ENCODE data around the gene TVP23A. TPM values are rescaled to one million over a fixed set of nuclear protein-coding genes. Genes with fewer than 3 reads are reported as not detected.
"Not testable (repeated sequence)": the region's sequence is repeated elsewhere in the genome, so short reads cannot be mapped to it uniquely, and the experiment has no call there.

Gene TVP23A
- total RNA-seq, 1 experiment from 2014 or later = not detected

- H4K20me1 ChIP-seq (ENCODE audit: insufficient read depth, low read depth, low read length) = no peaks in the 10 kb centered on the region
- H3K4me2 ChIP-seq (ENCODE audit: low read depth, low read length, poor library complexity, severe bottlenecking) = peak overlapping the region; percentile 56
- H3K9me3 ChIP-seq (ENCODE audit: low read length) = no peaks in the 10 kb centered on the region
- no peaks in the 10 kb centered on the region for H3K27me3 ChIP-seq (ENCODE audit: low read length)
- no peaks in the 10 kb centered on the region for H3K79me2 ChIP-seq (ENCODE audit: low read length)
- peak overlapping the region; percentile 35; the same call in 1 of the 2 replicates for H3K9ac ChIP-seq (ENCODE audit: low read length)
- H3K36me3 ChIP-seq (ENCODE audit: insufficient read depth, low read length) = no peaks in the 10 kb centered on the region
- H3K9me2 ChIP-seq (replicated peaks; ENCODE audit: insufficient read depth, low read length) = no peaks in the 10 kb centered on the region
- H3K4me1 ChIP-seq (ENCODE audit: low read length) = peaks cover 8% of the 10 kb centered on the region
- DNase-seq = peak; percentile 50
- H2AFZ ChIP-seq (ENCODE audit: low read length) = 0 out of 2 replicates have a peak overlapping the region, but pooled peaks have one; percentile 43
- H3K27ac ChIP-seq (ENCODE audit: low read length) = no peak overlapping the region
- H3K4me3 ChIP-seq (ENCODE audit: low read length) = no peak overlapping the region
These were observed 41.2 kb downstream of the TVP23A start for GRCh38 chr16:10777356-10777755.

- H3K4me1 ChIP-seq (ENCODE audit: low read length); H3K27me3 ChIP-seq (ENCODE audit: low read length); H3K36me3 ChIP-seq (ENCODE audit: insufficient read depth, low read length); H4K20me1 ChIP-seq (ENCODE audit: insufficient read depth, low read depth, low read length); DNase-seq; H3K9me3 ChIP-seq (ENCODE audit: low read length); H3K27ac ChIP-seq (ENCODE audit: low read length); H3K9me2 ChIP-seq (replicated peaks; ENCODE audit: insufficient read depth, low read length); H3K79me2 ChIP-seq (ENCODE audit: low read length); H3K4me3 ChIP-seq (ENCODE audit: low read length): not testable (repeated sequence)
- Histone ChIP-seq H2AFZ (ENCODE audit: low read length) (0 out of 2 replicates have a peak overlapping the region, but pooled peaks have one; percentile 43), H3K4me2 (ENCODE audit: low read depth, low read length, poor library complexity, severe bottlenecking) (peak overlapping the region; percentile 56), H3K9ac (ENCODE audit: low read length) (peak overlapping the region; percentile 35; the same call in 1 of the 2 replicates)
These were observed 41.7 kb downstream of the TVP23A start for GRCh38 chr16:10776923-10777322.

- Histone ChIP-seq H3K4me2 (ENCODE audit: low read depth, low read length, poor library complexity, severe bottlenecking) (no peak overlapping the region), H3K9ac (ENCODE audit: low read length) (no peak overlapping the region), H3K9me3 (ENCODE audit: low read length) (no peaks in the 10 kb centered on the region), H3K27me3 (ENCODE audit: low read length) (no peaks in the 10 kb centered on the region), H3K36me3 (ENCODE audit: insufficient read depth, low read length) (no peaks in the 10 kb centered on the region), H3K27ac (ENCODE audit: low read length) (no peak overlapping the region), H2AFZ (ENCODE audit: low read length) (no peak overlapping the region), H3K79me2 (ENCODE audit: low read length) (no peaks in the 10 kb centered on the region), H3K9me2 (replicated peaks; ENCODE audit: insufficient read depth, low read length) (no peaks in the 10 kb centered on the region), H4K20me1 (ENCODE audit: insufficient read depth, low read depth, low read length) (no peaks in the 10 kb centered on the region), H3K4me1 (ENCODE audit: low read length) (peaks cover 8% of the 10 kb centered on the region), H3K4me3 (ENCODE audit: low read length) (no peak overlapping the region)
- no peak for DNase-seq
These were observed 42.3 kb downstream of the TVP23A start for GRCh38 chr16:10776280-10776679.

DNA sequence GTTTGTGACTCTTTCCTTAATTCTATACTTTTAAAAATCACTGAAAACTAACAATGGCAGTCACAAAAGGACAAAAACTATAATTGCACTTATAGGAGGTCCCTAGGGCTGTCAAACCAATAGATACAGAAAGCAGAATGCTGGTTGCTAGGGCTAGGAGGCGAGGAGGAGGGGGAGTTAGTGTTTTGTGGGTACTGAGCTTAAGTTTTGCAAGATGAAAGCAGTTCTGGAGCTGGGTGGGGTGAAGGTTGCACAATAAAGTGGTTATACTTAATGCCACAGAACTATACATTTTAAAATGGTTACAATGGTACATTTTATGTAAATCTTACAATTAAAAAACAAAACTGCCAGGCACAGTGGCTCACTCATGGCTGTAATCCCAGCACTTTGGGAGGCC lies 47.7 kb downstream of the TVP23A start:
- no peak for DNase-seq

GRCh38 chr16:10769381-10769780 lies 49.2 kb downstream of the TVP23A start:
- no peak overlapping the region for H2AFZ ChIP-seq (ENCODE audit: low read length)
- H3K27ac ChIP-seq (ENCODE audit: low read length) = no peak overlapping the region
- H3K4me2 ChIP-seq (ENCODE audit: low read depth, low read length, poor library complexity, severe bottlenecking) = no peak overlapping the region
- no peaks in the 10 kb centered on the region for H3K9me2 ChIP-seq (replicated peaks; ENCODE audit: insufficient read depth, low read length)
- H3K9ac ChIP-seq (ENCODE audit: low read length) = no peak overlapping the region
- no peaks in the 10 kb centered on the region for H3K79me2 ChIP-seq (ENCODE audit: low read length)
- H4K20me1 ChIP-seq (ENCODE audit: insufficient read depth, low read depth, low read length) = 0 out of 2 replicates have a peak, but pooled peaks cover 3% of the 10 kb centered on the region
- DNase-seq = no peak
- H3K27me3 ChIP-seq (ENCODE audit: low read length) = no peaks in the 10 kb centered on the region
- H3K9me3 ChIP-seq (ENCODE audit: low read length) = no peaks in the 10 kb centered on the region
- H3K36me3 ChIP-seq (ENCODE audit: insufficient read depth, low read length) = no peaks in the 10 kb centered on the region
- no peak overlapping the region for H3K4me3 ChIP-seq (ENCODE audit: low read length)
- no peaks in the 10 kb centered on the region for H3K4me1 ChIP-seq (ENCODE audit: low read length)

More for the DNA sequence above, 47.7 kb downstream of the TVP23A start:
- Histone ChIP-seq H3K4me1 (ENCODE audit: low read length) (no peaks in the 10 kb centered on the region), H3K27ac (ENCODE audit: low read length) (no peak overlapping the region), H2AFZ (ENCODE audit: low read length) (no peak overlapping the region), H3K36me3 (ENCODE audit: insufficient read depth, low read length) (no peaks in the 10 kb centered on the region), H3K4me3 (ENCODE audit: low read length) (no peak overlapping the region), H4K20me1 (ENCODE audit: insufficient read depth, low read depth, low read length) (no peaks in the 10 kb centered on the region), H3K9ac (ENCODE audit: low read length) (no peak overlapping the region), H3K4me2 (ENCODE audit: low read depth, low read length, poor library complexity, severe bottlenecking) (no peak overlapping the region), H3K79me2 (ENCODE audit: low read length) (no peaks in the 10 kb centered on the region), H3K9me2 (replicated peaks; ENCODE audit: insufficient read depth, low read length) (no peaks in the 10 kb centered on the region), H3K27me3 (ENCODE audit: low read length) (no peaks in the 10 kb centered on the region), H3K9me3 (ENCODE audit: low read length) (no peaks in the 10 kb centered on the region)

DNA sequence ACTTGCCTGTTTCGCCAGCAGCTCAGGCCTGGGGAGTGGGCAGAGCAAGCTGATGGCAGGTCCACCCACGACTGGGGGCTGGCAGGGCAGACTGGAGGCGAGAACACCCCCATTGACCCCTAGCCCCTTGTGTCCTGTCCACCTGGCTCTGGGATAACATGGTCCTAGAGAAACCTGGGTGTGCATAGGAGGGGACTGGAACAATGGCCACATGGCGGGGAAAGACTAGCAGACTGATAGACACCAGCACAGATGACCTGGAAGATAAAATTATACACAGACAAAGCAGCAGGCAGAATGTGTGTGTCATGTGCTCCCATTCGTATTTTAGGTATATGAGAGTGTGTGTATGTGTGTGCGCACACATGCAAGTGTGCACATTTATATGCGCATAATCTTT lies 51.5 kb downstream of the TVP23A start:
- no peaks in the 10 kb centered on the region for H3K4me1 ChIP-seq (ENCODE audit: low read length)
- H3K9me2 ChIP-seq (replicated peaks; ENCODE audit: insufficient read depth, low read length) = no peaks in the 10 kb centered on the region
- no peak overlapping the region for H3K27ac ChIP-seq (ENCODE audit: low read length)
- H3K9me3 ChIP-seq (ENCODE audit: low read length) = no peaks in the 10 kb centered on the region
- H2AFZ ChIP-seq (ENCODE audit: low read length) = no peak overlapping the region
- 0 out of 2 replicates have a peak, but pooled peaks cover 3% of the 10 kb centered on the region for H4K20me1 ChIP-seq (ENCODE audit: insufficient read depth, low read depth, low read length)
- no peak overlapping the region for H3K9ac ChIP-seq (ENCODE audit: low read length)
- no peak overlapping the region for H3K4me3 ChIP-seq (ENCODE audit: low read length)
- no peaks in the 10 kb centered on the region for H3K27me3 ChIP-seq (ENCODE audit: low read length)
- no peak overlapping the region for H3K4me2 ChIP-seq (ENCODE audit: low read depth, low read length, poor library complexity, severe bottlenecking)
- no peak for DNase-seq
- H3K79me2 ChIP-seq (ENCODE audit: low read length) = no peaks in the 10 kb centered on the region
- peaks cover 11% of the 10 kb centered on the region; the same call in 1 of the 2 replicates for H3K36me3 ChIP-seq (ENCODE audit: insufficient read depth, low read length)

DNA sequence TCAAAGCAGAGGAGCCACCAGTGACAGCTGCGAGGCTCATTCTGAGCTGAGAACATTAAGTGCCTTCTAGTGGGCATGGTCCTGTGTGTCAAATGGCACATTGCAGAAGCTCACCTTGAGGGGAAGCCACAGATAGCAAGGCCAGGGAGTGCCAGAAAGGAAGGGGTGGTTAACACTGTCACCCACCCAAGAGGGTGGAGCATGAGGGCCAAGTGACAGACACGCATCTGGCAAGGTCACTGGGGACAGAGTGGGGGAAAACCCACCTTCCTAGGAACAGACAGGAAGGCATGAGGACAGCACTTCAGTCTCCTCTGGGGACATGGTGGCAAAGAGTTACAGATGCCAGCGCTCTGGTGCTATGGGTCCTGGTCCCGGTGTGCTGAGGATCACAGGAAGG lies 52.8 kb downstream of the TVP23A start:
- Histone ChIP-seq H3K36me3 (ENCODE audit: insufficient read depth, low read length) (peaks cover 18% of the 10 kb centered on the region), H3K9me2 (replicated peaks; ENCODE audit: insufficient read depth, low read length) (no peaks in the 10 kb centered on the region), H2AFZ (ENCODE audit: low read length) (no peak overlapping the region), H3K4me3 (ENCODE audit: low read length) (no peak overlapping the region), H4K20me1 (ENCODE audit: insufficient read depth, low read depth, low read length) (0 out of 2 replicates have a peak, but pooled peaks cover 3% of the 10 kb centered on the region), H3K27me3 (ENCODE audit: low read length) (no peaks in the 10 kb centered on the region), H3K9me3 (ENCODE audit: low read length) (no peaks in the 10 kb centered on the region), H3K27ac (ENCODE audit: low read length) (no peak overlapping the region), H3K9ac (ENCODE audit: low read length) (no peak overlapping the region), H3K4me1 (ENCODE audit: low read length) (no peaks in the 10 kb centered on the region), H3K4me2 (ENCODE audit: low read depth, low read length, poor library complexity, severe bottlenecking) (no peak overlapping the region), H3K79me2 (ENCODE audit: low read length) (no peaks in the 10 kb centered on the region)
- no peak for DNase-seq

- Histone ChIP-seq H3K27ac (ENCODE audit: low read length) (no peak overlapping the region), H2AFZ (ENCODE audit: low read length) (no peak overlapping the region), H3K79me2 (ENCODE audit: low read length) (no peaks in the 10 kb centered on the region), H3K9me2 (replicated peaks; ENCODE audit: insufficient read depth, low read length) (no peaks in the 10 kb centered on the region), H3K9me3 (ENCODE audit: low read length) (no peaks in the 10 kb centered on the region), H3K4me1 (ENCODE audit: low read length) (no peaks in the 10 kb centered on the region), H3K4me3 (ENCODE audit: low read length) (no peak overlapping the region), H4K20me1 (ENCODE audit: insufficient read depth, low read depth, low read length) (0 out of 2 replicates have a peak, but pooled peaks cover 3% of the 10 kb centered on the region), H3K9ac (ENCODE audit: low read length) (no peak overlapping the region), H3K4me2 (ENCODE audit: low read depth, low read length, poor library complexity, severe bottlenecking) (no peak overlapping the region), H3K36me3 (ENCODE audit: insufficient read depth, low read length) (peaks cover 24% of the 10 kb centered on the region), H3K27me3 (ENCODE audit: low read length) (no peaks in the 10 kb centered on the region)
- no peak for DNase-seq
These were observed 55.1 kb downstream of the TVP23A start for GRCh38 chr16:10763456-10763855.
